Lung microvascular endothelial cell (primary cell): Measurements from ENCODE around the gene FCRL5. TPM values are rescaled to one million over a fixed set of nuclear protein-coding genes. Genes with fewer than 3 reads are reported as not detected.

Source experiments
- DNase-seq, 2 donors: peaks; one replicate each; pipeline versions ENCODE4 v3.0.0 to v3.0.0-alpha.2; 2010; ENCODE audit warnings: low read depth in 2 of 2
- total RNA-seq: library from RNA; depleted of rRNA; stranded (reverse); fragments of >200 nt; gene quantifications from 2 replicates; pipeline ENCODE4 v1.2.1, GENCODE V29; 2014

FCRL5 gene
- total RNA-seq, 1 donor from 2014 or later = not detected

DNA sequence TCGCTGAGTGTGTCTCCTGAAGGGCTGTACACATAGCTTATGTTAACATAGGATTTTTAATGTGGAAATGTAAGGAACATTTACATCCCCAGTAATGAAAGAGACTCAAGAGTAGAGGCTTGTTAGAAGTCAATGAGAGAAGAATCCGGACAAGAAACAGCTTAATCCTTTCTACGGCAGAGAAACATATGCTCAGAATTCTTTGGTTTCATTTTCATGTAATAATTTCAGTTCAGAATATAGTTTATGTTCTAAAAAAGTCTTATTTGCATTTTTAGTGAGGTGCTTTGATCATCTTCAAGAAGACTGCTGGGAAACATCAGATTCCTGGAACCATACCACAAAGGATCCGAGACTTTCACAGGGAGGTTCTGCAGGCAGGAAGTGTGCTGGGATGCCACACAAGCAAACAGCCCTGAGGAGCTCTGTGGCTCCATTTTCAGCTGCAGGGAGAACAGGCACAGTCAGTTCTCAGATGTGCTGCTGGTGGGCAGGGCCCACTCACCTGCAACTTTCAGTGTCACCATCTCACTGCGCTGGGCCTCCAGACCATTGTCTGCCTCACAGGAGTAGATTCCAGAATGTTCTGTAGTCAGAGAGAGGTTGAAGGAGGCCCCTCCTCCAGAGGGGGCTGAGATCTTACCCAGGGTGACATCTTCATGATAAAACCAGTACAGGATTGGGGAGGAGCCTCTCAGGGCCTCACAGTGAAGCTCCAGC is 28.4 kb downstream of the FCRL5 start:
- no peak for DNase-seq

DNA sequence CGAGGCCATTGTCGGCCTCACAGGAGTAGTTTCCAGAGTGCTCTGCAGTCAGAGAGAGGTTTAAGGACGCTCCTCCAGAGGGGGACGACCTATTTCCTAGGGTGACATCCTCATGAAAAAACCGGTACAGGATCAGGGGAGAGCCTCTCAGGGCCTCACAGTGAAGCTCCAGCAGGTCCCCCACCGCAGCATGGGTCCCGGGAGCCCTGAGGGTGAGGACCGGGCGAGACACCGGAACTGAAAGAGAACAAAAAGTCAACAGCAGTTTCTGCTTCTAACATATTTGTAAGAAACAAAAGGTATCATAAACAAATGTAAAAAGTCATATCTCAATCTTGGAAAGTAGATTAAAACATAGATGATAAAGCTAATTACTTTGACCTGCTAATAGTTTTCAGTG is 31.3 kb downstream of the FCRL5 start:
- DNase-seq = no peak

DNA sequence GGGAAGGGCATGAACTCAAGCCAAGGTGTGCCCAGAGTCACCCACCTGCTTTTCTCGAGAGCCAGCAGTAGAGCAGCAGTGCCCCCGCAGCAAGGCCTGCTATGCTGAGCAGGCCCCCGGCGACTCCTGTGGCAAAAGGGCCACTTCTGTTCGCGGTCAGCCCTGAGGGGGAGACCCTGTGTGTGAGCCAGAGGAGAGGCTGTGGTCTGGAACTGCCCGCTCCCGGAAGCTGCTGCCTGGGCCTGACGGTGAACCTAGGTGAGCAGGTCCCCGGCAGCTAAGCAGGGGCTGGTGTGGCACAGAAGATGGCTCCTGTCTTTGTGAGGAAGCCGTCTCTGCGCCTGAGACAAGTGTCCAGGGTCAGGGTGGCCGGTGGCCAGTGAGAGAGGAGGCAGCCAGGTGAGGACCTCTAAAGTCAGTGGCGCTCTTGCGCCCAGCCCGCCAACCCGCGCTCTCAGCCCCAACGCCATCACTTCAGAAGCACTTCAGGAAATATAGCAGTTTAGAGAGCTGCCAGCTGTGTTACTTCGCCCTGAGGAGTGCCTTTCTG is 31.9 kb downstream of the FCRL5 start:
- DNase-seq = no peak

DNA sequence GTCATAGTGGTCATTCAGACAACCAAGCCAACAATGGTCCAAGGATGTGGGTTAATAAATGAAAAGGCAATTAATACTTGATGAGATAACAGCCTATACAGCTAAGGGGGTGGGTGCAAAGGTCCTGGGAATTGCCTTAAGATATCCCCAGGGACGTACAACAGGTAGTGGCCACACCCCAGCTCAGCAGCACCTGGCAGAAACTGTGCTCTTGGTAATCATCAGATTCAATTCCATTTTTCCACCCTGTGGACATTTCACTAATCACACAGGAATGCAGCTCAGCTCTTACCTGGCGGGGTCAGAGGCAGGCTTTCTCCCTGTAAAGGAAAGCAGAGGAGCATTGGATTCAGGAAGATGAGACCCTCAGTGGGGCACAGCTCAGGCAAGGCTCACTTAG is 32.9 kb downstream of the FCRL5 start:
- no peak for DNase-seq

DNA sequence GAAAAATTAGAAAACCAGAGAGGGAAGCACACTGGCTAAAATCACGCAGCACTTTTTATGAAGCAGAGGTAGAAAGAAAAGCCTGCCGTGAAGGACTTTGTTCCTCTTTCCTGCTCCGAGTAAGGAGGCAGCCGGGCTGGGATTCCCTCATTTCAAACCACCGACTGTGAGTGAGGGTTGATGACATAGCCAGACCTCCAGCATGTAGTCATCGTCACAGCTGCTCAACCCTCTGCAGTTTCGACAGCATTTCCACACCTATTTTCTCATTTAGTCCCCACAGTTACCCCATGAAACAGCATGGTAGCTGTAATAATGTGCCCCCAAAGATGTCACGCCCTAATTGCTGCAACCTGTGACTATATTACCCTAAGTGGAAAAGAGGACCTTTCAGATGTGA is 35.3 kb downstream of the FCRL5 start:
- DNase-seq = no peak

DNA sequence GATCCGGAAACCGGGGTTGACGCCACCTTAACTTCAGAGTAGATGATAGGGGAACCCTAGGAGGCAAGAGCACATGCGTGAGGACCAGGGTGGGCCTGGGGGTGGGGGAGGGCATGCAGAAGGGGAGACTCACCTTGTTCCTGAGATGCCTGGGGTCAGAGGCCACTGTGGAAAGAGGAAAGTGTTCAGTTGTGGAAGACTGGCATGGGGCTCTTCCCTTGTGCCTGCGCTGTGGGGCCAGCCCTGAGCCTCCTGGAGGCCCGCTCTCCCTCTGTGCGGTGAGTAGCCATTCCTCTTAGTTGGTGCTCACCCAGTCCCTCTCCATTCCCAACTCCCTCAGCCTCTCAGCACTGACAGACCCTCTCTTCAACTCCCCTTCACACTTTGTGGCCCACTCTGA is 36.6 kb downstream of the FCRL5 start:
- no peak for DNase-seq

DNA sequence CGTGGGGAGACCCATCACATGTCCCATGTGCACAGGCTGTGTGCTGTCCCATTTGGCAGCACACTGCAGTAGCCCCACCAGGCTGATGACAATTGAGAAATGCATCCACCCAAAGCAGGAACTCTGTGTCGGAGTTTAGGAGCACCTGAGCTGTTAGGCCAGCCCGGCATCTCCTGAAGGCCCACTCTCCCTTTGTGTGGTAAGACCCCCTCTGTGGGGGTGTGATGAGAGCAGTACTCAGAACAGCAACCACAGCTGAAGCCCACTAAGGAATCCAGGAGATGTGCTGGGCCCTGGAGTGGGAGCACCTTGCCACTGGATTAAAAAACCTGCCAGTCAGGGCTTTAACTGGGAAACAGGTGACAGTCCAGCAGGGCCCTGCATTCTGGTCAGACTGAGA is 37.2 kb downstream of the FCRL5 start:
- no peak for DNase-seq

DNA sequence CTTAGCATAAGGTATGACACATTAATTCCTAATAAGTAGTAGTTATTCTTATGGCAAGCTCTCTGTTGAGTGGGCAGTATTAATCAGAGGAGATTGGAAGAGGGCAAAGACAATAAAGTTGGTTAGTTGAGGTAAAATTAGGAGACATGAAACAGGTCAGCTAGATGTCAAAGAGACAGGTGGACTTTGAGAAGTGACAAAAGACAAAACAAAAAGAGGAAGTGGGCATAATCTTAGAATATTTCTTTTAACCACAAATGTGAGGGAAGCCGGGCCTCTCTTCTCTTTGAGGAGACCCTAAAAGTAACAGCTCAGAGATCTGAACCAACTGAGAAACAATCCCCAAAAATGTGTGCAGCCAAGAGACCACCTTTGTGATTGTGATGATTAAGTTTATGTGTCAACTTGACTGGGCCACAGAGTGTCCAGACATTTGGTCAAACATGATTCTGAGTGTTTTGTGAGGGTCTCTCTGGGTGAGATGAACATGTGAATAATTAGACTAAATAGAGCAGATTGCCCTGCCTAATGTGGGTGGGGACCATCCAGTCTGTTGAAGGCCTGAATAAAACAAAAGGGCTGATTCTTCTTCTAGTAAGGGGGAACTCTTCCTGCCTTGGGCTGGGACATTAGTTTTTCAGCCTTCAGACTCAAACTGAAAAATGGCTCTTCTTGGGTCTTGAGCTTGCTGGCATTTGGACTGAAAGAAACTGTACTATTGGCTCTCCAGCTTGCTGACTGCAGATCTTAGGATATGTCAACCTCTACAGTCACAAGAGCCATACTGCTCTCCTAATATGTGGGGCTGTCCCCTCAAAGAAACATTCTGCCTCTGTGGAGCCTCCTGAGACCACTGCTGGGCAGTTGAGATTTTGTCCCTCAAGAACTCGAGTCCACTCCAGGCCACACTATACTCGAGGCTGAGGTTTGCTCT is 40.0 kb downstream of the FCRL5 start:
- DNase-seq = no peak

DNA sequence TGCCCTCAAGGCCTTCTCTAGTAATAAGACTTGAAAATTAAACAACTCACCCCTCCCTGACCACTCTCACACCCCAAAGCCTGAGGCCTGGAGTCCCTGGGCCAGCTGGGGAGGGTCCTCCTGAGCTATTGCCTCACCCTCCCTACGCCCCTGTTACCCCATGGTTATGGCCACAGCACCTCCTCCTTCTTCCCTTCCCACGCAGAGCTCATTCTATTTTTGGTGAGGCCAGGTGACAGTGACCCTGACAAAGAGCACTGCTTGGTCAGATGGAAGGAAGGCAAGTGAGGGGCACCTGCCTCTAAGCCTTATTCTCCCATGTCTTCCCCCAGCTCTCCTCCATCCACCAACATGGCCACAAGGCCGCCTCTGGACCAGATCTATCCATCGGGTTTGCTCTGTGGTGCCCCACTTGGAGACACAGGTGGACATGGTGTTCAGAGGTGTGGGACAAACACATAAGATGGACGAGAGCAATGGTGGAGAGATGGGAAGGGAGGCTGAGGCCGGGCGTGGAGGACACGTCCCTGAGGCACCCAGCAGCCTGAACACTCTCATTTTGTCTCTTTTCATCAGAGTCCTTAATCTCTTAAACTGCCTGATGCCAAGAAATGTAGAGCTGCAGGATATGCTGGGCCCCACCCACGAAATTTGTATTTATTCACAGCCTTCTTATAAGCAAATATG is 42.6 kb downstream of the FCRL5 start:
- DNase-seq = no peak

DNA sequence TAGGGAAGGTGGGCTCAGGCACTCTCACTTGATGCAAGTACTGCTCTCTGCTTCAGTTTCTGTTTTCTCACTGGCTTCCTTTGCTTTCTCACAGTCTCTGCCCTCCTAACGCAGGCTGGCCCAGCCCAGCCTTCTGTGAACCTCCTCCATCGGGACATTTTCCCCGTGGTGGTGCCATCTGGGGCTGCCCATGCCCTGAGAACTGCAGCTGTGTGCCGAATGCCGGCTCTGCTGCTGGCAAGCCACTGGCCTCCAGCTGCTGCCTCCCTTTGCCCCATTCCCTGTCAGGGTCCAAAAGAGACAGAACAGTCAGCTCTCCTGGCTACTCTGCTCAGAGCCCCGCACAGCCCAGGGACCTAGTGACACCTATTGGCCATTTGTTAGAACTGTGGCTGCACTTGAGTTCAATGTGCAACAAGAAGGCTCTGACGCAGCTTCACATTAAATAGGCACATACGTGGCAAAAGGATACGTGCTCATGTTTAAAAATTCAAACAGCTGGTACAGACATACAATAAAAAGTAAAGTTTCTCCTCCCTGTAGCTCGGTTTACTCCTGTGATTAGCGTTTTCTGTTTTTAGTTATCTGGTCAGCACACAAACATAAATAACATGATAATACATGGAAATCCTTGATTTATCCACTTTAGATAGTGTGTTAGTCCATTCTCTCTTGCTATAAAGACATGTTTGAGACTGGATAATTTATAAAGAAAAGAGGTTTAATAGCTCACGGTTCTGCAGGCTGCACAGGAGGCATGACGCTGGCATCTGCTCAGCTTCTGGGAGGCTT is 46.6 kb downstream of the FCRL5 start:
- peak; percentile 68 to 80 for DNase-seq

DNA sequence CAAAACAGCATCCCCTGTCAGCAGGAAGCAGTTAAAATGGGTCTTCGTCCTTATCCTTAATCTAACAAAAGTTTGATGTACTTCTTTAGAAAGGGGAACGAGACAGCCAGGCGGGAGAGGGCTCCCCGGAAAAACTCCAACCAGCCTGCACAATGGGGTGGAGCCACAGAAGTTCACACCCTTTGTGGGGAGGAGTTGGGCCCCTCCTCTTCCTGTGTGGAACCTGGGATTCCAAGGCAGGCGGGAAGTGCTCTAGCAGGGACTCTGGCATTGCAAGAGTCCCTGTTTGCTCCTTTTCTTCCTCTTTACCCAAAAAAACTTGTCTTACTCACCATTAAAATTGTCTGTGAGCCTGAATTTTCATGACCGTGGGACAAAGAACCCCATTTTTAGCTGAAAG is 47.7 kb downstream of the FCRL5 start:
- no peak for DNase-seq

DNA sequence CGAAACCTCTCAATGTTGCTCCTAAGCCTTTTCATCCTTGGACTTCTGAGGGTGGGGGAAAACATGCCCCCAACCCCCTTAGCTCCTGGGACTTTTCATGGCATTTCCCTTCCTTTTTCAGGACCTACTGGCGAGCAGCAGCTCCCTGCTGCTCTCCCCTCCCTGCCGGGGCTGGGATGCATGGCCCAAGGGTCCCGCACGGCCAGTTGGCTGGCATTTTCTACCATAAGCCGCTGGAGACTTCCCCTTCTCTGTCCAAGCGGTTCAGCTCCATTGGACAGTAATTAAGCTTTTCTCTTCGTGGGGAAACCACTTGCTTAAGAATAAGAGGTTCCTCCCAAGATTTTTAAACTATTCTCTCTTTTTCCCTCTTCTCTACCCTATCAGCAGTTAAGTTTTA is 52.8 kb downstream of the FCRL5 start:
- no peak for DNase-seq

DNA sequence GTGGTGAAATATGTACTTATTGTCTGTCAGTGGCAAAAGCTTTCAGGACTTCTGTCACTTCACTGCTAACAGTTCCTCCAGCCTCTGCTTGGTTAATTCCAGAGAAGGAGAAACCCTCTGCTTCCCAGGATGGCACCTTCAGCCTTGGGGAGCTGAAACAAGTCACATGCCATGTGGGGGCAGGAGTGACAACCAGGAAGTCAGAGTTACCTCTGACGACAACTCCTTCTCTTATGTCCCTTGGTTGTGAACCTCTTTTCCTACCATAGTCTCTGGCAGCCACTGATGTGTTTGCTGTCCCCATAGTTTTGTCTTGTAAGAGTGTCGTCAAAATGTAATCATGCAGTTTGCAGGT is 53.6 kb downstream of the FCRL5 start:
- DNase-seq = no peak

DNA sequence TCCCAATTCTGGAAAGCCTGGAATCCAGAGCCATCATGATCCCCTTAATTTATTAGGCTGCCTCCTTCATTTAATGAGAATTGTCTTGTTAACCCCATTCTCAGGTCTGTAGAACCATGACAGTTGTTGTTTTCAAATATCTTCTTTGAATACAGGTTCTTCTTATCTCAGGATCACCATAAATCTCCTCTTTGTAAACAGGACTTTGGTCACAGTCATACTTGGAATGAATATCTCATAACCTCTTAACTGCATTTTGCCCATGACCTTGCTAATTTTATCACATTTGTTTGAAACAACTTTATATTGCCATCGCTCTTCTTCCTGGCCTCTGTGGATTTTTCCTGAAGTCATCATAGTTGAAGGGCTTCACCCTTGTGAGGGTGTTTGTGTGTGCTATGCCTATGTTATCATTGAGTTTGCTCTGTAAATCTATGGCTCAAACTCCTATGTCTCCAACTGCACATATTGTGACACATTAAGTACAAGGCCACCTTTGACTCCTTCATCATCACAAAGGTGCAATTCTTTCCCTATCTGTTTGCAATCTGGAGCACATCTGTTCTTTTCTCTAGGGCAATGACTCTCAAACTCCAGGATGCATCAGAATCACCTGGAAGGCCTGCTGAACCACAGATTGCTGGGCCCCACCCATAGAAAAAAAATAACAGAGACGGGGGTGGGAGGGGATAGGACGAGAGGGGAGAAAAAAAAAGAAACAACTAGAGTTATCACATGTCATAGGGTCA is 54.2 kb downstream of the FCRL5 start:
- DNase-seq = no peak

DNA sequence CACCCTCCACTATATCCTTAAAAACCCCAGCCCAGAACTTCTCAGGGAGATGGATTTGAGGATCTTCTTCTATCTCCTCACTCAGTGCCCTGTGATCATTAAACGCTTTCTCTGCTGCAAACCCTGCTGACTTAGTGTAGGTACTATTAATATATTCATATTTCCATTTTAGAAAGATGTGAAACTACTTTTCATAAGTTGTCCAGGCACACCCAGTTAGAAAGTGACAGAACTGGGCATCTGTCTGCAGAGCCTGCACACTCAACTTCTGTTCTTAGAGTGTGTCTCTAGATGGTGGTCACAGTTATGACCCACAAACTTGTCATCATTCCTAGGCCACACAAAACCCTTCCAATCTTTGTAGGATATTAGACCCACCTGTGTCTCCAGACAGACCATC is 55.0 kb downstream of the FCRL5 start:
- no peak for DNase-seq

DNA sequence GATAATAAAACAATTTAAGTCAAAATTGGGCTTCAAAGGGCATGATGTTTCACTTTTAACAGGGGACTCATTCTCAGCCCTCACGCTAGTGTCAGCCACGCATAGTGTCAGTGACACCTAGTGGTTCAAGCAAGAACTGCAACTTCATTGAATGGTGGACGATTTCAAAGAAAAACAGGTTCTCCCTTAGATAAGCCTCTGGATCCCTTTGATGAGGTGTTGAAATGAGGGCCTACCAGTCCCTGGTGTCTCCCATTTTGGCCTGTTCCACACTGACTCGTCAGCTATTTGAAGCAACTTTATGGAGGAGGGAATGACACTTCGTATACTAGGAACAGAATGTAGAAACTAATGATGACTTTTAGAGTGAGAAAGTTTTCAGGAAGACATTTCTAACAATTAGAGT is 56.2 kb downstream of the FCRL5 start:
- DNase-seq = peak; percentile 54 to 56

DNA sequence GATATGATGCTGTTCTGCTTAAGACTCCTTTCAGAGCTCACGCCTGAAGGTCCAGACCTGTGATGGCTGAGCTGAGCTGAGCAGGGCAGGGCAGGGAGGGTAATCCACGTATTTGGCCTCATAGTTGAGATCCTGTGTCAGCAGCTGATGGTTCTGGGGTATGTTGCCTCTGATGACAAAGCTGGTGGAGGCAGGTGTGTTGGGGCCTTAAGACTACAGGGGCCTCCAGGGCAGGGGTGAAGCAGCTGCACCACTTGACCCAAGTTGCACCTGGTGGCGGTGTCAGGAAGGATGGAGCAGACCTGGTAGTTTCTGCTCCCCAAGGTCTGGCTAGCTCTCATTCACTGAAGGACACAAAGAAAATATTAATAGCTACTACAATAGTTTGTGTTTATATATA is 57.0 kb downstream of the FCRL5 start:
- DNase-seq = no peak

DNA sequence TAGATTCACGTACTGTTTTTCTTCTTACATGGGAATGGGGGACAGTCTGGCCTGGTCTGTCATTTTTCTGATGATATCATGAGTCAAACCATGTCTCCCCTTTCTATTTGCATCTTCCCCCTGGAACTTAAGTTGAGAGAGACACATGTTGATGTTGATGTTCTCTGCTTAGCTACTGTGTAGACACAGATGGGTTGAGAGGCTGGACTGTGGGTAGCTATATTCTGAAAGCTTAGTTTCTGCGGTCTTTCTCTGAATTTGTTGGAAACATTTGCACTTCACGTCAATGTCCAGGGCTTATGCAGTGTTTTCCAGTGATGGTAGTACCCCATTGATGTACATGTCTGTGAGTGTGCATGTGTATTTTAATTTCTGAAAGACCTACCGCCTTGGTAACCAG is 58.2 kb downstream of the FCRL5 start:
- no peak for DNase-seq

DNA sequence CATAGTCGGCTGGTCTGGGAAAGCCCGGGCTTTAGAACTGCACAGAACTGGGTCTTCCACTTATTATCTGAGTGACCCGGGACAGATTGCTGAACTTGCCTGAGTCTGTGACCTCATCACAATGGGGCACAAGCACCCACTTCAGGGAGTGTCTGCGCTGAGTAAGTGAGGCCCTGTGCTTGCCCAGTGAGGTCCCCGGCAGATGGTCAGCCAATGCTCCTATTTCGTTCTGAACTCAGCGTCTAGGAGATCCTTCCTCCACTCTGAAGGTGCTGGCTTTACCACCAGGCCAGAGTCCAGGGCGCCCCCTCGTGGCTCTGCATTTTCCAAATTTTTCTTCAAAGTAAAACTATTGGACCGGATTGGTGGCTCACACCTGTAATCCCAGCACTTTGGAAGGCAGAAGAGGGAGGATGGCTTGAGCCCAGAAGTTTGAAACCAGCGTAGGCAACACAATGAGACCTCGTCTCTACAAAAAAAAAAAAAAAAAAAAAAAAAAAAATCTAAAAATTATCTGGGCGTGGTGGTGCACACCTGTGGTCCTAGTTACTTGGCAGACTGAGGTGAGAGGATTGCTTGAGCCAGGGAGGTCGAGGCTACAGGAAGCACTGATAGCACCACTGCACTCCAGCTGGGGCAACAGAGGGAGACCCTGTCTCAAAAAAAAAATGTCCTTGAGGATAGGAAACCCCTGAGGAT is 61.7 kb downstream of the FCRL5 start:
- peak; percentile 68 to 72 for DNase-seq

DNA sequence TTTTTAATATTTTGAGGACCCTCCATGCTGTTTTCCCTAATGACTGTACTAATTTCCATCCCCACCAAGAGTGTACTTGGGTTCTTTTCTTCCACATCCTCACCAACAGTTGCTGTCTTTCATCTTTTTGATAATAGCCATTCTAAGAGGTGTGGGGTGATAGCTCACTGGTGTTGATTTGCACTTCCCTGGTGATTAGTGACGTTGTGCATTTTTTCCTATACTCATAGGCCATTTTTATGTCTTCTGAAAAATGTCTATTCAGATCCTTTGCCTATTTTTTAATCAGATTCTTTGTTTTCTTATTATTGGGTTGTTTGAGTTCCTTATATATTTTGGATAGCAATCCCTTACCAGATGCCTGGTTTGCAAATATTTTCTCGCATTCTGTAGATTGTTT is 64.2 kb downstream of the FCRL5 start:
- no peak for DNase-seq
